ENCODE results near the gene POLN. TPM values are rescaled to one million over a fixed set of nuclear protein-coding genes. Genes with fewer than 3 reads are reported as not detected.

The POLN gene
- total RNA-seq, 2 experiments from 2014 or later = 1.2 to 2.2 TPM

GRCh38 chr4:2265113-2266110 is 23.5 kb upstream of the POLN start:
- CTCF ChIA-PET = interaction anchor here (0.6 to 0.7 kb wide), 2 partner anchors 45 to 71 kb away, joined by 3 to 4 read pairs; no protein-coding TSS in a partner anchor
- POLR2A ChIA-PET = no interaction called here

GRCh38 chr4:2264481-2265041 is 22.6 kb upstream of the POLN start:
- ChIA-PET CTCF (interaction anchor here (0.7 kb wide), 1 partner anchor 45 kb away, joined by 3 read pairs; no protein-coding TSS in a partner anchor), POLR2A (no interaction called here)

- CTCF ChIA-PET = no interaction called here
- POLR2A ChIA-PET = no interaction called here
Observed at GRCh38 chr4:2263926-2264321, 22.0 kb upstream of the POLN start.

GRCh38 chr4:2262944-2263250 is 21.0 kb upstream of the POLN start:
- POLR2A ChIA-PET = interaction anchor here (0.6 to 1.1 kb wide), 4 partner anchors 13 to 605 kb away, joined by 3 to 14 read pairs (median 7); no protein-coding TSS in a partner anchor
- CTCF ChIA-PET = interaction anchor here (0.6 to 1.5 kb wide), 4 partner anchors 13 to 206 kb away, joined by 3 to 6 read pairs (median 4); partner anchors contain the start of gene RNF4

GRCh38 chr4:2262145-2262943 is 20.4 kb upstream of the POLN start:
- ChIA-PET POLR2A (interaction anchor here (0.5 to 1.3 kb wide), 9 partner anchors 13 to 207 kb away, joined by 4 to 13 read pairs (median 4); partner anchors contain the start of genes HAUS3, POLN and RNF4), CTCF (interaction anchor here (0.6 to 1.5 kb wide), 6 partner anchors 29 to 206 kb away, joined by 3 to 6 read pairs (median 4); partner anchors contain the start of gene RNF4)

GRCh38 chr4:2261853-2262144 is 19.9 kb upstream of the POLN start, which contains the start of gene MXD4:
Gene MXD4, minus strand, starts transcription at chr4:2262109. Its CDS starts 129 bp downstream, at chr4:2261980.
- POLR2A ChIA-PET = interaction anchor here (0.5 to 1.3 kb wide), 7 partner anchors 15 to 207 kb away, joined by 4 to 13 read pairs (median 4); partner anchors contain the start of genes HAUS3, POLN and RNF4

GRCh38 chr4:2261110-2261852 is 19.4 kb upstream of the POLN start:
- ChIA-PET CTCF (interaction anchor here (1.0 to 1.5 kb wide), 3 partner anchors 151 to 207 kb away, joined by 3 to 6 read pairs (median 4); partner anchors contain the start of gene RNF4), POLR2A (interaction anchor here (1.0 to 1.3 kb wide), 2 partner anchors 20 to 151 kb away, joined by 5 to 13 read pairs; partner anchors contain the start of genes HAUS3 and POLN)

More at GRCh38 chr4:2261853-2262144, 19.9 kb upstream of the POLN start, which contains the start of gene MXD4:
- CTCF ChIA-PET = interaction anchor here (0.9 to 1.5 kb wide), 5 partner anchors 29 to 207 kb away, joined by 3 to 6 read pairs (median 4); partner anchors contain the start of gene RNF4

- POLR2A ChIA-PET = no interaction called here
Observed at GRCh38 chr4:2260344-2261109, 18.6 kb upstream of the POLN start.

GRCh38 chr4:2259541-2260343 is 17.8 kb upstream of the POLN start:
- ChIA-PET POLR2A (no interaction called here), CTCF (interaction anchor here (0.8 kb wide), 1 partner anchor 9 kb away, joined by 3 read pairs; no protein-coding TSS in a partner anchor)

More at GRCh38 chr4:2260344-2261109, 18.6 kb upstream of the POLN start:
- CTCF ChIA-PET = interaction anchor here (0.8 kb wide), 1 partner anchor 10 kb away, joined by 3 read pairs; no protein-coding TSS in a partner anchor

GRCh38 chr4:2259036-2259540 is 17.2 kb upstream of the POLN start:
- ChIA-PET CTCF (no interaction called here), POLR2A (no interaction called here)

- ChIA-PET CTCF (no interaction called here), POLR2A (no interaction called here)
Observed at GRCh38 chr4:2258091-2259035, 16.4 kb upstream of the POLN start.

- ChIA-PET CTCF (no interaction called here), POLR2A (no interaction called here)
Observed at GRCh38 chr4:2257361-2258081, 15.6 kb upstream of the POLN start.

- CTCF ChIA-PET = no interaction called here
Observed at GRCh38 chr4:2256781-2257191, 14.9 kb upstream of the POLN start.

GRCh38 chr4:2256156-2256731 is 14.3 kb upstream of the POLN start:
- ChIA-PET CTCF (no interaction called here), POLR2A (no interaction called here)

More at GRCh38 chr4:2256781-2257191, 14.9 kb upstream of the POLN start:
- POLR2A ChIA-PET = no interaction called here
